DND-41 (cell line): ENCODE results near the gene DBNL.
"Not testable (repeated sequence)": the region's sequence is repeated elsewhere in the genome, so short reads cannot be mapped to it uniquely, and the experiment has no call there.

Source experiments
- CTCF ChIP-seq: IDR thresholded peaks from 2 replicates; pipeline ENCODE4 v1.5.1; 2012; ENCODE audit warnings: borderline replicate concordance, low read length, moderate library complexity, mild to moderate bottlenecking; ENCODE audit not compliant: poor library complexity, severe bottlenecking; ENCODE audit errors: extremely low read depth
- EZH2 ChIP-seq: IDR thresholded peaks from 3 replicates; pipeline ENCODE4 v1.6.1; 2012; ENCODE audit warnings: borderline replicate concordance, low read depth, mild to moderate bottlenecking, moderate library complexity, low read length, inconsistent platforms; ENCODE audit not compliant: severe bottlenecking

- not testable (repeated sequence) for TF ChIP-seq CTCF, EZH2
These were observed 5.4 kb upstream of the DBNL start for GRCh38 chr7:44038961-44039558.
